DND-41 (cell line): ENCODE data around the gene ARRDC3.
A peak's percentile ranks its signal among the peaks of the same experiment; 100 is the strongest.
"Not testable (repeated sequence)": the region's sequence is repeated elsewhere in the genome, so short reads cannot be mapped to it uniquely, and the experiment has no call there.

Experiments
- ATAC-seq: fragments of 200-7000 bp; cut with Tn5 transposase; 3 replicates; pipeline ENCODE4 v1.9.1; 2021; ENCODE audit warnings: low read depth; ENCODE audit not compliant: insufficient read depth
- DNase-seq: peaks from one replicate; pipeline ENCODE4 v3.0.0-alpha.2; 2020
- H2AFZ ChIP-seq: 2 replicates; pipeline ENCODE4 v1.6.0; 2012; ENCODE audit warnings: low read depth, low read length
- H3K27ac ChIP-seq: 2 replicates; pipeline ENCODE4 v1.5.1; 2012; ENCODE audit warnings: low read length, inconsistent platforms
- H3K27me3 ChIP-seq: fragments of 200-600 bp; sonication (generic); 2 replicates; pipeline ENCODE4 v1.6.0; 2012; ENCODE audit warnings: low read length, mild to moderate bottlenecking, inconsistent platforms; ENCODE audit not compliant: insufficient read depth, poor library complexity
- H3K36me3 ChIP-seq: 2 replicates; pipeline ENCODE4 v1.5.1; 2012; ENCODE audit warnings: low read length, inconsistent platforms; ENCODE audit not compliant: insufficient read depth
- H3K4me1 ChIP-seq: 2 replicates; pipeline ENCODE4 v1.5.1; 2012; ENCODE audit warnings: mild to moderate bottlenecking, low read length; ENCODE audit not compliant: insufficient read depth
- H3K4me2 ChIP-seq: 2 replicates; pipeline ENCODE4 v1.6.0; 2012; ENCODE audit warnings: mild to moderate bottlenecking, moderate library complexity, low read length, inconsistent platforms; ENCODE audit not compliant: insufficient read depth
- H3K4me3 ChIP-seq, 2 experiments: fragments of 200-600 bp in 1 of 2; shearing (Covaris generic) in 1 of 2; 2 replicates each; pipeline ENCODE4 v1.5.1; 2012 to 2016; ENCODE audit warnings: inconsistent platforms in 2 of 2, low read length in 2 of 2, mild to moderate bottlenecking in 2 of 2, low read depth in 1 of 2, moderate library complexity in 1 of 2
- H3K79me2 ChIP-seq: 2 replicates; pipeline ENCODE4 v1.6.0; 2012; ENCODE audit warnings: low read length, inconsistent platforms; ENCODE audit not compliant: insufficient read depth
- H3K9ac ChIP-seq: 2 replicates; pipeline ENCODE4 v1.6.0; 2012; ENCODE audit warnings: low read depth, mild to moderate bottlenecking, inconsistent platforms, low read length, moderate library complexity
- H3K9me3 ChIP-seq: 2 replicates; pipeline ENCODE4 v1.5.1; 2012; ENCODE audit warnings: low read length, moderate library complexity, mild to moderate bottlenecking, inconsistent platforms; ENCODE audit not compliant: insufficient read depth, severe bottlenecking
- H4K20me1 ChIP-seq: 2 replicates; pipeline ENCODE4 v1.6.0; 2012; ENCODE audit warnings: low read length; ENCODE audit not compliant: insufficient read depth
- CTCF ChIP-seq: IDR thresholded peaks from 2 replicates; pipeline ENCODE4 v1.5.1; 2012; ENCODE audit warnings: borderline replicate concordance, low read length, moderate library complexity, mild to moderate bottlenecking; ENCODE audit not compliant: poor library complexity, severe bottlenecking; ENCODE audit errors: extremely low read depth
- EZH2 ChIP-seq: IDR thresholded peaks from 3 replicates; pipeline ENCODE4 v1.6.1; 2012; ENCODE audit warnings: borderline replicate concordance, low read depth, mild to moderate bottlenecking, moderate library complexity, low read length, inconsistent platforms; ENCODE audit not compliant: severe bottlenecking

Gene ARRDC3

GRCh38 chr5:91388362-91388761, 5.2 kb upstream of the ARRDC3 start:
- peaks cover 11% of the 10 kb centered on the region for H3K4me1 ChIP-seq
- TF ChIP-seq CTCF = no peak
- no peaks in the 10 kb centered on the region for H3K36me3 ChIP-seq
- no peaks in the 10 kb centered on the region for H3K27me3 ChIP-seq
- DNase-seq (no peak), ATAC-seq (no peak)
- H3K4me2 ChIP-seq = no peak overlapping the region
- no peaks in the 10 kb centered on the region for H4K20me1 ChIP-seq
- H3K4me3 ChIP-seq = no peak overlapping the region
- H3K9me3 ChIP-seq = no peaks in the 10 kb centered on the region
- H3K79me2 ChIP-seq = peaks cover 6% of the 10 kb centered on the region; the same call in 1 of the 2 replicates
- H2AFZ ChIP-seq = no peak overlapping the region
- H3K27ac ChIP-seq = no peak overlapping the region
- no peak overlapping the region for H3K9ac ChIP-seq

GRCh38 chr5:91386120-91386519, 3.0 kb upstream of the ARRDC3 start:
- TF ChIP-seq EZH2 = no peak
- TF ChIP-seq CTCF = no peak
- DNase-seq (no peak), ATAC-seq (no peak)
- Histone ChIP-seq H3K9me3 (no peaks in the 10 kb centered on the region), H3K79me2 (peaks cover 25% of the 10 kb centered on the region), H3K9ac (no peak overlapping the region), H3K27ac (no peak overlapping the region), H4K20me1 (no peaks in the 10 kb centered on the region), H3K4me3 (no peak overlapping the region), H3K4me2 (no peak overlapping the region), H3K36me3 (no peaks in the 10 kb centered on the region), H3K27me3 (no peaks in the 10 kb centered on the region), H2AFZ (no peak overlapping the region), H3K4me1 (peaks cover 11% of the 10 kb centered on the region)

DNA sequence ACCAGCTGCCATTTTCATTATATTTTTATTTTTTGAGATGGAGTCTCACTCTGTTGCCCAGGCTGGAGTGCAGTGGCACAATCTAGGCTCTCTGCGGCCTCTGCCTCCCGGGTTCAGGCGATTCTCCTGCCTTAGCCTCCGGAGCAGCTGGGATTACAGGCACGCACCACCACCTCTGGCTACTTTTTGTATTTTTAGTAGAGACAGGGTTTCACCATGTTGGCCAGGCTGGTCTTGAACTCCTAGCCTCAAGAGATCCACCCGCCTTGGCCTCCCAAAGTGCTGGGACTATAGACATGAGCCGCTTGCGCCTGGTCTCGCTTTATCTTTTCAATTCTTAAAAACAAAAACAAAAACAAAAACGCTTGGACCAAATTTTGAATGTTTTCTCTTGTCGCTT, 2.5 kb upstream of the ARRDC3 start:
- H4K20me1 ChIP-seq, H3K4me2 ChIP-seq, H3K4me3 ChIP-seq, DNase-seq, H3K36me3 ChIP-seq, ATAC-seq, H3K27me3 ChIP-seq, H3K27ac ChIP-seq, H3K9me3 ChIP-seq, H3K9ac ChIP-seq, H2AFZ ChIP-seq: not testable (repeated sequence)
- peaks cover 11% of the 10 kb centered on the region for H3K4me1 ChIP-seq
- peaks cover 28% of the 10 kb centered on the region for H3K79me2 ChIP-seq

DNA sequence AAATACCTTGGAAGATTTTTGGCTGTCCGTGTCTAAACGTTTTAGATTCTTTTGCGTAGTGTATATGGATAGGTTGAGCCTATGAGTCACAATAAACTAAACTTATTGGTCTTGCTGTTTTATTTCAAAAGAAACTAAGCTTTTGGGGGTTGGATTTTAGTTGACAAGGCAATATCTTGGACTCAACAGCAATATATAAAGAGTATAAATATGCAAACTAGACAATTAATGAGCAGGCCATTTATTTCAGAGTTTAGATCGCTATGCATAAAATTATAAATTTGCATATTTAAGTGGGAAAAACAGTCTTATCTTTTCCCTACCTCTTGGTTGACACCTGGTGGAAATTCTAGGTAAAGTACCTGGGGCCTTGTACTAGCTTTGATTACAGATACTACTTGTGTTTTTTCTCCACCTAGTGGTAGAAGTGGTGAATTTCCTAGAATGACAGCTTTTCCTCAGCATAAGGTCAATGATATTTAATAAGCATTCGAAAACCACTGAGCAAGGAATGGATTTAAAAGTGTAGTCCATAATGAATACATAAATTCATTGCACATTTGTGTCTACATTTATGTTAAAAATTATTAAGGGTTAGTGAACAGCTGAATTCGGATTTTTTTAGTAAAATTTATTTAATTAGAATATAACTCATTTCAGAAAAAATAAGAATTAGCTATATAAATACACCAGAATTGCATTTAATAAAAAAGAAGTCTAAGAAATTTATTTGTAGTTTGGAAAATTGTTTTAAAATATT, 1.7 kb upstream of the ARRDC3 start:
- Histone ChIP-seq H3K9me3 (no peaks in the 10 kb centered on the region), H3K4me3 (peak overlapping the region in 1 of 2 experiments; percentile 86; a peak in 2 of 4 replicates), H3K79me2 (peaks cover 31% of the 10 kb centered on the region), H3K27me3 (no peaks in the 10 kb centered on the region), H3K27ac (peak overlapping the region; percentile 97), H4K20me1 (no peaks in the 10 kb centered on the region), H2AFZ (no peak overlapping the region), H3K36me3 (no peaks in the 10 kb centered on the region; the same call in 1 of the 2 replicates), H3K9ac (peak overlapping the region; percentile 100), H3K4me2 (peak overlapping the region; percentile 81), H3K4me1 (peaks cover 11% of the 10 kb centered on the region)
- DNase-seq (peak; percentile 60), ATAC-seq (0 out of 3 replicates have a peak, but pooled peaks have one; percentile 6)
- TF ChIP-seq EZH2 (no peak), CTCF (peak; percentile 99)
